Ectodermal cell (in vitro differentiated cells): ENCODE measurements around the gene NUP85. TPM values are rescaled to one million over a fixed set of nuclear protein-coding genes. Genes with fewer than 3 reads are reported as not detected.
A peak's percentile ranks its signal among the peaks of the same experiment; 100 is the strongest.
"Not testable (repeated sequence)": the region's sequence is repeated elsewhere in the genome, so short reads cannot be mapped to it uniquely, and the experiment has no call there.

Experiments
- H3K27ac ChIP-seq: 2 replicates; pipeline ENCODE4 v1.7.0; 2013; ENCODE audit warnings: mild to moderate bottlenecking, low read depth, low read length; ENCODE audit not compliant: insufficient read depth, poor library complexity, severe bottlenecking
- H3K27me3 ChIP-seq: 2 replicates; pipeline ENCODE4 v1.7.0; 2013; ENCODE audit warnings: mild to moderate bottlenecking, low read length; ENCODE audit not compliant: insufficient read depth, control insufficient read depth, poor library complexity, severe bottlenecking
- H3K36me3 ChIP-seq: one replicate; pipeline ENCODE4 v1.7.0; 2013; ENCODE audit warnings: low read length; ENCODE audit not compliant: control insufficient read depth, insufficient read depth
- H3K4me1 ChIP-seq: one replicate; pipeline ENCODE4 v1.7.0; 2013; ENCODE audit warnings: low read length; ENCODE audit not compliant: control insufficient read depth, insufficient read depth
- H3K4me3 ChIP-seq: 2 replicates; pipeline ENCODE4 v1.7.0; 2013; ENCODE audit warnings: low read depth, low read length, control low read depth; ENCODE audit not compliant: insufficient read depth
- H3K9me3 ChIP-seq: 2 replicates; pipeline ENCODE4 v1.7.0; 2013; ENCODE audit warnings: mild to moderate bottlenecking, low read length, moderate library complexity; ENCODE audit not compliant: control insufficient read depth
- WGBS, 2 experiments: methylation state at CpG; one replicate each; pipeline ENCODE4 v1.1.7; 2013; ENCODE audit warnings: missing lambda C conversion rate in 2 of 2; 5-methylcytosine and 5-hydroxymethylcytosine counted together
- polyA plus RNA-seq, 4 experiments: library from polyadenylated mRNA; stranded (reverse); fragments of 50-300 nt; gene quantifications; one replicate each; pipeline ENCODE4 v1.2.3, GENCODE V29; 2013

NUP85 gene
- 96.1 TPM for polyA plus RNA-seq (2013, experiment 1 of 4)
- 91.9 TPM for polyA plus RNA-seq (2013, experiment 2 of 4)
- 54.7 TPM for polyA plus RNA-seq (2013, experiment 3 of 4)
- 57.3 TPM for polyA plus RNA-seq (2013, experiment 4 of 4)

GRCh38 chr17:75205037-75205792 is at the start of gene NUP85:
Gene NUP85 (plus strand): TSS chr17:75205679. CDS start chr17:75205762, 83 bp downstream.
- Histone ChIP-seq H3K27me3 (no peaks in the 10 kb centered on the region), H3K4me3 (peak within 1 kb of the TSS; percentile 88), H3K4me1 (peaks cover 5% of the 10 kb centered on the region)

GRCh38 chr17:75158480-75158879 is 47.0 kb upstream of the NUP85 start:
- not testable (repeated sequence) for H3K4me1 ChIP-seq, H3K9me3 ChIP-seq, H3K36me3 ChIP-seq, H3K27ac ChIP-seq, H3K27me3 ChIP-seq, H3K4me3 ChIP-seq
- 95% methylated on average over 8 of the region's 8 CpGs for WGBS, 2 experiments

More at GRCh38 chr17:75205037-75205792, at the start of gene NUP85:
- H3K27ac ChIP-seq = peak within 1 kb of the TSS; percentile 100
- WGBS, 2 experiments = 1% methylated on average over 57 of the region's 57 CpGs
- no peaks in the 10 kb centered on the region for H3K9me3 ChIP-seq
- peaks cover 9% of the 10 kb centered on the region for H3K36me3 ChIP-seq

- Histone ChIP-seq H3K27me3 (no peaks in the 10 kb centered on the region), H3K4me1 (no peaks in the 10 kb centered on the region), H3K4me3 (no peak overlapping the region), H3K9me3 (no peaks in the 10 kb centered on the region), H3K27ac (no peak overlapping the region), H3K36me3 (no peaks in the 10 kb centered on the region)
- 85 to 94% methylated on average over 4 of the region's 4 CpGs for WGBS, 2 experiments
These were observed 46.1 kb upstream of the NUP85 start for GRCh38 chr17:75159196-75160031.

- no peak overlapping the region for H3K4me3 ChIP-seq
- no peaks in the 10 kb centered on the region for H3K27me3 ChIP-seq
- H3K36me3 ChIP-seq = no peaks in the 10 kb centered on the region
- 93 to 95% methylated on average over 5 of the region's 5 CpGs for WGBS, 2 experiments
- H3K27ac ChIP-seq = no peak overlapping the region
- H3K4me1 ChIP-seq = no peaks in the 10 kb centered on the region
- no peaks in the 10 kb centered on the region for H3K9me3 ChIP-seq
These were observed 45.3 kb upstream of the NUP85 start for GRCh38 chr17:75160211-75160610.

GRCh38 chr17:75163074-75163473 is 42.4 kb upstream of the NUP85 start:
- Histone ChIP-seq H3K4me1 (no peaks in the 10 kb centered on the region), H3K9me3 (no peaks in the 10 kb centered on the region), H3K27me3 (no peaks in the 10 kb centered on the region), H3K27ac (no peak overlapping the region), H3K4me3 (no peak overlapping the region), H3K36me3 (peaks cover 16% of the 10 kb centered on the region)
- WGBS, 2 experiments = 93 to 97% methylated on average over 5 of the region's 5 CpGs

GRCh38 chr17:75164606-75165005 is 40.9 kb upstream of the NUP85 start:
- not testable (repeated sequence) for H3K27ac ChIP-seq, H3K27me3 ChIP-seq, H3K9me3 ChIP-seq, H3K4me1 ChIP-seq, H3K4me3 ChIP-seq
- WGBS, 2 experiments = 90 to 91% methylated on average over 15 of the region's 15 CpGs
- H3K36me3 ChIP-seq = peaks cover 16% of the 10 kb centered on the region

- Histone ChIP-seq H3K4me1 (no peaks in the 10 kb centered on the region), H3K27me3 (no peaks in the 10 kb centered on the region), H3K36me3 (peaks cover 45% of the 10 kb centered on the region), H3K9me3 (no peaks in the 10 kb centered on the region), H3K27ac (no peak overlapping the region), H3K4me3 (no peak overlapping the region)
- 92 to 93% methylated on average over 4 of the region's 4 CpGs for WGBS, 2 experiments
These were observed 36.5 kb upstream of the NUP85 start for GRCh38 chr17:75168998-75169397.

GRCh38 chr17:75173526-75173925 is 32.0 kb upstream of the NUP85 start:
- Histone ChIP-seq H3K27me3 (no peaks in the 10 kb centered on the region), H3K27ac (no peak overlapping the region), H3K4me1 (no peaks in the 10 kb centered on the region), H3K9me3 (no peaks in the 10 kb centered on the region), H3K4me3 (no peak overlapping the region), H3K36me3 (peaks cover 54% of the 10 kb centered on the region)
- WGBS, 2 experiments = 90 to 96% methylated on average over 4 of the region's 4 CpGs

- Histone ChIP-seq H3K4me1 (no peaks in the 10 kb centered on the region), H3K27me3 (no peaks in the 10 kb centered on the region), H3K27ac (no peak overlapping the region), H3K9me3 (no peaks in the 10 kb centered on the region), H3K4me3 (no peak overlapping the region), H3K36me3 (peaks cover 60% of the 10 kb centered on the region)
- 94 to 95% methylated on average over 11 of the region's 11 CpGs for WGBS, 2 experiments
These were observed 30.5 kb upstream of the NUP85 start for GRCh38 chr17:75174996-75175395.

- 92 to 93% methylated on average over 5 of the region's 5 CpGs for WGBS, 2 experiments
- no peak overlapping the region for H3K4me3 ChIP-seq
These were observed 28.9 kb upstream of the NUP85 start for GRCh38 chr17:75176625-75177024.

More at GRCh38 chr17:75176625-75177024, 28.9 kb upstream of the NUP85 start:
- H3K4me1 ChIP-seq = no peaks in the 10 kb centered on the region
- no peaks in the 10 kb centered on the region for H3K27me3 ChIP-seq
- no peaks in the 10 kb centered on the region for H3K9me3 ChIP-seq
- no peak overlapping the region for H3K27ac ChIP-seq
- peaks cover 52% of the 10 kb centered on the region for H3K36me3 ChIP-seq
